K562 (cell line): Measurements from ENCODE around the gene MTMR4. TPM values are rescaled to one million over a fixed set of nuclear protein-coding genes. Genes with fewer than 3 reads are reported as not detected.

Experiments used
- ATAC-seq: fragments of 200-7000 bp; cut with Tn5 transposase; 3 replicates; pipeline ENCODE4 v1.9.1; 2020; ENCODE audit warnings: moderate library complexity
- BruUV-seq: library from RNA; stranded (reverse); fragments of 400-500 nt; replicated peaks from 2 replicates; lab custom pipeline; 2021; lab: Mats Ljungman, UMichigan
- CTCF ChIA-PET: fragments of 300-600 bp; formaldehyde crosslinking; extraction: SDS; loops from one replicate; lab custom pipeline; 2021; ENCODE audit warnings: low intra/inter-chr PET ratio; lab: Yijun Ruan, JAX
- POLR2A ChIA-PET: fragments of 300-600, 350-650 bp; sonication (Branson Sonifier 250); formaldehyde crosslinking; extraction: SDS; loops from one replicate; lab custom pipeline; 2021; ENCODE audit warnings: antibody characterized with exemption, inconsistent platforms; lab: Yijun Ruan, JAX
- DNase-seq, 4 experiments: peaks; one replicate each; pipeline versions ENCODE4 v3.0.0 to v3.0.0-alpha.2; 2011 to 2018; ENCODE audit warnings: low spot score in 3 of 4, mixed read lengths in 3 of 4; ENCODE audit errors: extremely low read depth in 1 of 4
- FAIRE-seq: peaks from 2 replicates; lab custom pipeline; 2011; peaks lifted over from hg19 to GRCh38; lab: Jason Lieb, UNC
- H2AFZ ChIP-seq: 2 replicates; pipeline ENCODE4 v1.6.0; 2011; ENCODE audit warnings: low read depth, low read length, control low read depth, inconsistent platforms
- H3K27ac ChIP-seq: fragments of 200-600 bp; 3 replicates; pipeline ENCODE4 v1.8.0; 2011; ENCODE audit warnings: low read depth, mild to moderate bottlenecking, control low read depth, inconsistent platforms, low read length, moderate library complexity, mixed read lengths; ENCODE audit errors: extremely low read depth
- H3K27me3 ChIP-seq, 2 experiments: fragments of 300-600 bp in 1 of 2; 2 replicates in 1 of 2; 3 replicates in 1 of 2; pipeline versions ENCODE4 v1.6.0 to v1.8.0; 2011; ENCODE audit warnings: inconsistent platforms in 2 of 2, low read length in 2 of 2, mild to moderate bottlenecking in 1 of 2, mixed read lengths in 1 of 2, moderate library complexity in 1 of 2; ENCODE audit not compliant: control insufficient read depth in 2 of 2, insufficient read depth in 2 of 2
- H3K36me3 ChIP-seq: fragments of 300-600 bp; 3 replicates; pipeline ENCODE4 v1.8.0; 2011; ENCODE audit warnings: mild to moderate bottlenecking, low read length, inconsistent platforms; ENCODE audit not compliant: control insufficient read depth, insufficient read depth
- H3K4me1 ChIP-seq, 2 experiments: fragments of 200-600 bp in 1 of 2; replicated peaks in 1 of 2; 2 replicates in 1 of 2; 3 replicates in 1 of 2; pipeline versions ENCODE4 v1.5.1 to v1.8.0; 2011; ENCODE audit warnings: inconsistent platforms in 2 of 2, low read length in 2 of 2, mild to moderate bottlenecking in 1 of 2, mixed read lengths in 1 of 2, moderate library complexity in 1 of 2; ENCODE audit not compliant: control insufficient read depth in 2 of 2, insufficient read depth in 2 of 2
- H3K4me2 ChIP-seq: 2 replicates; pipeline ENCODE4 v1.6.1; 2011; ENCODE audit warnings: low read length, control low read depth, inconsistent platforms, mixed read lengths; ENCODE audit not compliant: insufficient read depth
- H3K4me3 ChIP-seq: fragments of 200-600 bp; sonication (generic), shearing (Covaris generic); 2 replicates; pipeline ENCODE4 v1.5.1; 2016; ENCODE audit warnings: control low read depth, inconsistent platforms
- H3K79me2 ChIP-seq: fragments of 200-600 bp; 3 replicates; pipeline ENCODE4 v1.8.0; 2011; ENCODE audit warnings: low read length, inconsistent platforms; ENCODE audit not compliant: control insufficient read depth, insufficient read depth
- H3K9ac ChIP-seq, 2 experiments: 2 replicates each; pipeline versions ENCODE4 v1.6.0 to v1.6.1; 2011; ENCODE audit warnings: low read depth in 2 of 2, low read length in 2 of 2, control low read depth in 1 of 2, inconsistent platforms in 1 of 2, mild to moderate bottlenecking in 1 of 2, mixed read lengths in 1 of 2; ENCODE audit not compliant: insufficient read depth in 1 of 2
- H3K9me1 ChIP-seq: one replicate; pipeline ENCODE4 v1.6.0; 2011; ENCODE audit warnings: inconsistent platforms, mild to moderate bottlenecking, low read length, moderate library complexity; ENCODE audit not compliant: control insufficient read depth, insufficient read depth
- H3K9me3 ChIP-seq: replicated peaks from 2 replicates; pipeline ENCODE4 v1.5.1; 2011; ENCODE audit warnings: low read depth, low read length, inconsistent platforms; ENCODE audit not compliant: control insufficient read depth, insufficient read depth
- H4K20me1 ChIP-seq: replicated peaks from 2 replicates; pipeline ENCODE4 v1.6.1; 2011; ENCODE audit warnings: low read length, inconsistent platforms, mixed read lengths; ENCODE audit not compliant: control insufficient read depth, insufficient read depth
- CEBPG ChIP-seq, 3 experiments: fragments of 200-800 bp in 1 of 3; sonication (Bioruptor generic) in 1 of 3; sonication (generic) in 1 of 3; formaldehyde crosslinking in 1 of 3; IDR thresholded peaks in 2 of 3; conservative IDR thresholded peaks in 1 of 3; 2 replicates each; pipeline versions ENCODE4 v1.6.1 to v1.8.0; 2016 to 2022; ENCODE audit warnings: missing compliant biosample characterization in 2 of 3, missing genetic modification characterization in 2 of 3, mild to moderate bottlenecking in 1 of 3, missing genetic modification reagents in 1 of 3
- CXXC5 ChIP-seq: fragments of 250-450 bp; sonication (Bioruptor Pico); IDR thresholded peaks from 2 replicates; pipeline ENCODE4 v1.8.0; 2022; ENCODE audit warnings: inconsistent platforms, mild to moderate bottlenecking, moderate library complexity
- E2F6 ChIP-seq, 2 experiments: IDR thresholded peaks; 2 replicates each; pipeline ENCODE4 v1.6.1; 2011; ENCODE audit warnings: borderline replicate concordance in 1 of 2, control low read depth in 1 of 2, low read depth in 1 of 2, low read length in 1 of 2, mild to moderate bottlenecking in 1 of 2, mixed read lengths in 1 of 2, moderate library complexity in 1 of 2; ENCODE audit not compliant: insufficient read depth in 1 of 2, insufficient read length in 1 of 2, poor library complexity in 1 of 2, severe bottlenecking in 1 of 2; ENCODE audit errors: extremely low read depth in 1 of 2
- KLF16 ChIP-seq: IDR thresholded peaks from 2 replicates; pipeline ENCODE4 v1.6.1; 2016; ENCODE audit warnings: antibody characterized with exemption
- L3MBTL2 ChIP-seq: fragments of 450-650 bp; IDR thresholded peaks from 2 replicates; pipeline ENCODE4 v1.6.1; 2016; ENCODE audit warnings: mild to moderate bottlenecking, moderate library complexity
- NCOA1 ChIP-seq: fragments of 450-650 bp; IDR thresholded peaks from 2 replicates; pipeline ENCODE4 v1.6.1; 2016; ENCODE audit warnings: low read depth
- PRDM10 ChIP-seq: fragments of 450-650 bp; IDR thresholded peaks from 2 replicates; pipeline ENCODE4 v1.6.1; 2018; ENCODE audit not compliant: partially characterized antibody
- RBFOX2 ChIP-seq: fragments of 200-400 bp; formaldehyde crosslinking; IDR thresholded peaks from 2 replicates; pipeline ENCODE4 v1.6.1; 2017; ENCODE audit warnings: low read depth, mild to moderate bottlenecking, low read length, moderate library complexity
- SNRNP70 ChIP-seq: fragments of 200-400 bp; formaldehyde crosslinking; optimal IDR thresholded peaks from 2 replicates; pipeline ENCODE3; 2017; ENCODE audit warnings: low read depth, low read length
- TARDBP ChIP-seq: fragments of 450-650 bp; IDR thresholded peaks from 2 replicates; pipeline ENCODE4 v1.6.1; 2016
- TCF7L2 ChIP-seq: fragments of 150-350 bp; IDR thresholded peaks from 2 replicates; pipeline ENCODE4 v1.6.1; 2016; ENCODE audit warnings: low read depth, mild to moderate bottlenecking, low read length, moderate library complexity
- U2AF1 ChIP-seq: fragments of 200-400 bp; formaldehyde crosslinking; optimal IDR thresholded peaks from 2 replicates; pipeline ENCODE3; 2017; ENCODE audit warnings: mild to moderate bottlenecking, low read depth, low read length, moderate library complexity
- ZNF165 ChIP-seq: fragments of 250-450 bp; sonication (Bioruptor Pico); IDR thresholded peaks from 2 replicates; pipeline ENCODE4 v1.4.0; 2020; ENCODE audit warnings: borderline replicate concordance
- ZNF644 ChIP-seq: fragments of 200-800 bp; sonication (Bioruptor generic); IDR thresholded peaks from 2 replicates; pipeline ENCODE4 v1.6.1; 2016; ENCODE audit warnings: low read depth, missing genetic modification characterization, missing compliant biosample characterization
- ZNF79 ChIP-seq: fragments of 250-450 bp; sonication (Bioruptor Pico); IDR thresholded peaks from 2 replicates; pipeline ENCODE4 v1.4.0; 2020; ENCODE audit warnings: low read depth, mild to moderate bottlenecking, moderate library complexity
- WGBS: fragments of 100-300 bp; shearing (Covaris generic); methylation state at CpG from one replicate; pipeline ENCODE4 v1.1.6; 2016; ENCODE audit warnings: low coverage, mixed read lengths; ENCODE audit not compliant: insufficient coverage; ENCODE audit errors: missing lambda C conversion rate; 5-methylcytosine and 5-hydroxymethylcytosine counted together
- in situ Hi-C: fragments of 300-500 bp; cut with MboI; formaldehyde crosslinking; loops from 4 replicates; pipeline ENCODE4 v1.15.0; 2018; ENCODE audit warnings: inconsistent platforms, mixed read lengths
- intact Hi-C: fragments of 100-400 bp; cut with micrococcal nuclease; formaldehyde crosslinking; loops from 2 replicates; pipeline ENCODE4 v1.14.2; 2022
- polyA plus RNA-seq, 8 experiments: library from polyadenylated mRNA; depleted of rRNA in 4 of 8; stranded (reverse) in 5 of 8; unstranded in 3 of 8; fragments of >200 nt; fragmentation: Nextera tagmentation in 2 of 8; fragmentation: Illumina TruSeq in 1 of 8; extraction: Ambion mirVana in 2 of 8; extraction: Trizol in 1 of 8; gene quantifications; 2 replicates each; pipeline versions ENCODE4 v1.2.1 to v1.2.3, GENCODE V29; 2011 to 2014; ENCODE audit warnings: inconsistent platforms in 1 of 8, missing spikeins in 1 of 8
- total RNA-seq, 7 experiments: library from RNA; depleted of rRNA in 6 of 7; stranded (reverse); fragments of >200 nt in 6 of 7; fragmentation: Illumina TruSeq in 2 of 7; extraction: Trizol in 2 of 7; gene quantifications; 2 replicates each; pipeline versions ENCODE4 v1.2.1 to v1.2.3, GENCODE V29; 2011 to 2021; ENCODE audit warnings: low replicate concordance in 1 of 7

The MTMR4 gene
- total and polyA plus RNA-seq, 9 of the 15 experiments (the other 6 are each of a cell fraction or from before 2014, with no cell fraction given) = 8.8 to 45.7 (median 28.7) TPM

GRCh38 chr17:58534901-58535421 is 20.5 kb upstream of the MTMR4 start (continued):
- TF ChIP-seq U2AF1 (no peak), NCOA1 (no peak), ZNF165 (CRISPR knock-in tag) (no peak), CEBPG (CRISPR knock-in tag; IDR thresholded peaks at IDR 0.05) (peak; percentile 75; the same call in 1 of the 2 replicates), CEBPG (tag; conservative IDR thresholded peaks at IDR 0.05 in 1 of 2, IDR thresholded peaks at IDR 0.05 in 1 of 2) (peak; percentile 63 to 78), ZNF644 (tag) (no peak)

GRCh38 chr17:58534331-58534730 is 19.9 kb upstream of the MTMR4 start:
- ATAC-seq = peak; percentile 43
- Histone ChIP-seq H3K4me2 (no peak overlapping the region), H3K4me1 (peaks cover 10 to 14% of the 10 kb centered on the region in 2 experiments), H3K9me1 (no peaks in the 10 kb centered on the region), H3K79me2 (no peaks in the 10 kb centered on the region), H4K20me1 (peaks cover 4% of the 10 kb centered on the region), H3K27me3 (peaks cover 2 to 24% of the 10 kb centered on the region in 2 experiments; a peak in 4 of 5 replicates), H2AFZ (no peak overlapping the region), H3K36me3 (no peaks in the 10 kb centered on the region), H3K9ac (no peak overlapping the region), H3K4me3 (no peak overlapping the region), H3K27ac (no peak overlapping the region), H3K9me3 (no peaks in the 10 kb centered on the region)
- ChIA-PET CTCF (no interaction called here), POLR2A (interaction anchor here (1.2 to 1.5 kb wide), 2 partner anchors 16 to 97 kb away, joined by 3 to 9 read pairs; no protein-coding TSS in a partner anchor)
- intact Hi-C loops = no loop called here
- WGBS = 16% methylated on average over 3 of the region's 3 CpGs
- no TSS peak for BruUV-seq
- DNase-seq = no peak
- FAIRE-seq = no peak
- in situ Hi-C loops = no loop called here
- TF ChIP-seq CXXC5 (CRISPR knock-in tag) = no peak
- TF ChIP-seq L3MBTL2 = 0 out of 2 replicates have a peak, but pooled peaks have one; percentile 15
- TF ChIP-seq KLF16 = no peak
- TF ChIP-seq TARDBP = no peak
- TF ChIP-seq SNRNP70 = no peak
- TF ChIP-seq RBFOX2 = no peak
- TF ChIP-seq TCF7L2 = no peak
- no peak for TF ChIP-seq PRDM10
- no peak for TF ChIP-seq E2F6 (IDR thresholded peaks at IDR 0.05; ENCODE audit: borderline replicate concordance in 1 of 2, extremely low read depth in 1 of 2, insufficient read depth in 1 of 2, insufficient read length in 1 of 2, low read depth in 1 of 2, low read length in 1 of 2, poor library complexity in 1 of 2, severe bottlenecking in 1 of 2)
- TF ChIP-seq ZNF79 = no peak
